ENCODE data around the gene SENP8.
"Not testable (repeated sequence)": the region's sequence is repeated elsewhere in the genome, so short reads cannot be mapped to it uniquely, and the experiment has no call there.

Gene SENP8

GRCh38 chr15:72118017-72118978 lies at the start of gene SENP8, which contains the start of gene MYO9A:
Gene SENP8 (plus strand): TSS chr15:72118403. CDS start chr15:72139624, 21,221 bp downstream.
Gene MYO9A (minus strand): TSS chr15:72118150. CDS start chr15:72046563, 71,587 bp downstream.
- H4K20me1 ChIP-seq (ENCODE audit: insufficient read depth, low read length, poor library complexity, severe bottlenecking): peaks cover 30% of the 10 kb centered on the region
- H3K9me2 ChIP-seq (replicated peaks; ENCODE audit: low read depth, low read length): no peaks in the 10 kb centered on the region
- peak within 1 kb of the TSS; percentile 73 for H3K9ac ChIP-seq (ENCODE audit: low read depth, low read length, poor library complexity, severe bottlenecking)
- peak within 1 kb of the TSS; percentile 96 for H3K4me3 ChIP-seq (ENCODE audit: low read length, poor library complexity, severe bottlenecking)
- H2AFZ ChIP-seq (ENCODE audit: low read length): peak within 1 kb of the TSS; percentile 89
- peaks cover 48% of the 10 kb centered on the region for H3K79me2 ChIP-seq (ENCODE audit: insufficient read depth, low read length)
- TF ChIP-seq CTCF (conservative IDR thresholded peaks at IDR 0.05; ENCODE audit: low read length): no peak
- TF ChIP-seq EZH2phosphoT487 (IDR thresholded peaks at IDR 0.05; ENCODE audit: borderline replicate concordance): no peak
- peaks cover 43% of the 10 kb centered on the region for H3K4me1 ChIP-seq (ENCODE audit: insufficient read depth, low read length, poor library complexity, severe bottlenecking)
- H3K27me3 ChIP-seq (ENCODE audit: insufficient read depth, low read length, poor library complexity, severe bottlenecking): no peaks in the 10 kb centered on the region
- H3K4me2 ChIP-seq (ENCODE audit: low read depth, low read length, poor library complexity, severe bottlenecking): peak within 1 kb of the TSS; percentile 97
- no peaks in the 10 kb centered on the region for H3F3A ChIP-seq (ENCODE audit: low read depth)
- H3K9me3 ChIP-seq (ENCODE audit: insufficient read depth, low read depth, low read length): no peaks in the 10 kb centered on the region
- H3K36me3 ChIP-seq (ENCODE audit: insufficient read depth, low read length): no peaks in the 10 kb centered on the region

GRCh38 chr15:72068856-72069255 lies 49.3 kb upstream of the SENP8 start:
- Histone ChIP-seq H3K4me1 (ENCODE audit: insufficient read depth, low read length, poor library complexity, severe bottlenecking) (peaks cover 31% of the 10 kb centered on the region), H3K4me3 (ENCODE audit: low read length, poor library complexity, severe bottlenecking) (no peak overlapping the region), H3K36me3 (ENCODE audit: insufficient read depth, low read length) (0 out of 2 replicates have a peak, but pooled peaks cover 6% of the 10 kb centered on the region), H3K9me3 (ENCODE audit: insufficient read depth, low read depth, low read length) (no peaks in the 10 kb centered on the region), H3K9ac (ENCODE audit: low read depth, low read length, poor library complexity, severe bottlenecking) (no peak overlapping the region), H3K27me3 (ENCODE audit: insufficient read depth, low read length, poor library complexity, severe bottlenecking) (no peaks in the 10 kb centered on the region), H3F3A (ENCODE audit: low read depth) (no peaks in the 10 kb centered on the region), H3K79me2 (ENCODE audit: insufficient read depth, low read length) (peaks cover 77% of the 10 kb centered on the region), H2AFZ (ENCODE audit: low read length) (no peak overlapping the region), H4K20me1 (ENCODE audit: insufficient read depth, low read length, poor library complexity, severe bottlenecking) (no peaks in the 10 kb centered on the region), H3K9me2 (replicated peaks; ENCODE audit: low read depth, low read length) (no peaks in the 10 kb centered on the region), H3K4me2 (ENCODE audit: low read depth, low read length, poor library complexity, severe bottlenecking) (no peak overlapping the region)
- no peak for TF ChIP-seq CTCF (conservative IDR thresholded peaks at IDR 0.05; ENCODE audit: low read length)
- no peak for TF ChIP-seq EZH2phosphoT487 (IDR thresholded peaks at IDR 0.05; ENCODE audit: borderline replicate concordance)

GRCh38 chr15:72070817-72071447 lies 47.3 kb upstream of the SENP8 start:
- H3K4me1 ChIP-seq (ENCODE audit: insufficient read depth, low read length, poor library complexity, severe bottlenecking): peaks cover 46% of the 10 kb centered on the region
- H3K79me2 ChIP-seq (ENCODE audit: insufficient read depth, low read length): peaks cover 73% of the 10 kb centered on the region
- H3K4me2 ChIP-seq (ENCODE audit: low read depth, low read length, poor library complexity, severe bottlenecking): peak overlapping the region; percentile 25
- H3K4me3 ChIP-seq (ENCODE audit: low read length, poor library complexity, severe bottlenecking): no peak overlapping the region
- H3K27me3 ChIP-seq (ENCODE audit: insufficient read depth, low read length, poor library complexity, severe bottlenecking): no peaks in the 10 kb centered on the region
- H4K20me1 ChIP-seq (ENCODE audit: insufficient read depth, low read length, poor library complexity, severe bottlenecking): no peaks in the 10 kb centered on the region
- H3K9ac ChIP-seq (ENCODE audit: low read depth, low read length, poor library complexity, severe bottlenecking): no peak overlapping the region
- no peaks in the 10 kb centered on the region for H3K9me2 ChIP-seq (replicated peaks; ENCODE audit: low read depth, low read length)
- TF ChIP-seq CTCF (conservative IDR thresholded peaks at IDR 0.05; ENCODE audit: low read length) (no peak), EZH2phosphoT487 (IDR thresholded peaks at IDR 0.05; ENCODE audit: borderline replicate concordance) (no peak)
- H3F3A ChIP-seq (ENCODE audit: low read depth): no peaks in the 10 kb centered on the region
- H3K9me3 ChIP-seq (ENCODE audit: insufficient read depth, low read depth, low read length): no peaks in the 10 kb centered on the region
- H3K36me3 ChIP-seq (ENCODE audit: insufficient read depth, low read length): no peaks in the 10 kb centered on the region
- H2AFZ ChIP-seq (ENCODE audit: low read length): no peak overlapping the region

GRCh38 chr15:72071448-72071825 lies 46.8 kb upstream of the SENP8 start:
- Histone ChIP-seq H3K4me1 (ENCODE audit: insufficient read depth, low read length, poor library complexity, severe bottlenecking) (peaks cover 51% of the 10 kb centered on the region), H3K4me2 (ENCODE audit: low read depth, low read length, poor library complexity, severe bottlenecking) (peak overlapping the region; percentile 25), H3K79me2 (ENCODE audit: insufficient read depth, low read length) (peaks cover 73% of the 10 kb centered on the region)
- not testable (repeated sequence) for H3K9ac ChIP-seq (ENCODE audit: low read depth, low read length, poor library complexity, severe bottlenecking); H3K4me3 ChIP-seq (ENCODE audit: low read length, poor library complexity, severe bottlenecking); H2AFZ ChIP-seq (ENCODE audit: low read length); H3K9me2 ChIP-seq (replicated peaks; ENCODE audit: low read depth, low read length); H3K36me3 ChIP-seq (ENCODE audit: insufficient read depth, low read length); H4K20me1 ChIP-seq (ENCODE audit: insufficient read depth, low read length, poor library complexity, severe bottlenecking); H3F3A ChIP-seq (ENCODE audit: low read depth); H3K9me3 ChIP-seq (ENCODE audit: insufficient read depth, low read depth, low read length); H3K27me3 ChIP-seq (ENCODE audit: insufficient read depth, low read length, poor library complexity, severe bottlenecking)

Data from Loucy (cell line).